Gastrocnemius medialis (tissue), 4 donors: ENCODE data around the gene COL5A2. TPM values are rescaled to one million over a fixed set of nuclear protein-coding genes. Genes with fewer than 3 reads are reported as not detected.

Experiments
- ATAC-seq, 2 donors: fragments of 150-250 bp; one replicate each; pipeline ENCODE4 v1.9.1; 2016
- DNase-seq, 2 donors: peaks; one replicate each; pipeline ENCODE4 v3.0.0-alpha.2; 2019
- H3K27ac ChIP-seq, 4 donors: fragments of 200-600 bp; sonication (generic); 1 replicate in 1 of 4; 2 replicates in 3 of 4; pipeline ENCODE4 v1.5.1; 2016 to 2018; ENCODE audit warnings: mild to moderate bottlenecking in 2 of 4, moderate library complexity in 1 of 4
- H3K27me3 ChIP-seq, 3 donors: fragments of 200-600 bp; sonication (generic) in 2 of 3; 1 replicate in 1 of 3; 2 replicates in 2 of 3; pipeline versions ENCODE4 v1.5.1 to v1.6.0; 2016 to 2019; ENCODE audit warnings: mild to moderate bottlenecking in 1 of 3, moderate library complexity in 1 of 3
- H3K36me3 ChIP-seq, 2 donors: fragments of 200-600 bp; sonication (generic) in 1 of 2; one replicate each; pipeline ENCODE4 v1.5.1; 2017 to 2018
- H3K4me1 ChIP-seq, 2 donors: fragments of 200-600 bp; sonication (generic) in 1 of 2; one replicate each; pipeline ENCODE4 v1.5.1; 2016 to 2017; ENCODE audit warnings: mild to moderate bottlenecking in 2 of 2
- H3K4me3 ChIP-seq, 4 donors: fragments of 200-600 bp; sonication (generic) in 3 of 4; 1 replicate in 1 of 4; 2 replicates in 3 of 4; pipeline ENCODE4 v1.5.1; 2016 to 2019; ENCODE audit warnings: mild to moderate bottlenecking in 2 of 4
- H3K9me3 ChIP-seq, 3 donors: fragments of 200-600 bp; sonication (generic) in 2 of 3; 1 replicate in 1 of 3; 2 replicates in 2 of 3; pipeline ENCODE4 v1.5.1; 2016 to 2019
- CTCF ChIP-seq, 5 experiments: fragments of 450-650 bp in 3 of 5; fragments of 200-600 bp in 2 of 5; sonication (generic) in 2 of 5; IDR thresholded peaks in 4 of 5; conservative IDR thresholded peaks in 1 of 5; 1 replicate in 4 of 5; 2 replicates in 1 of 5; pipeline ENCODE4 v1.5.1; 2016 to 2019; ENCODE audit warnings: antibody characterized with exemption in 5 of 5, mild to moderate bottlenecking in 3 of 5, moderate library complexity in 3 of 5
- POLR2A ChIP-seq, 2 donors: fragments of 450-650 bp; IDR thresholded peaks; one replicate each; pipeline ENCODE4 v1.6.1; 2017; ENCODE audit warnings: antibody characterized with exemption in 2 of 2, mild to moderate bottlenecking in 2 of 2, moderate library complexity in 2 of 2
- in situ Hi-C, 4 donors: fragments of 200-750 bp; cut with MboI; loops; one replicate each; pipeline versions ENCODE4 v1.15.0 to v1.8.0; 2017; ENCODE audit warnings: low sequenced_read_pairs in 4 of 4
- intact Hi-C: fragments of 100-400 bp; cut with DNase I; formaldehyde crosslinking; loops from one replicate; pipeline ENCODE4 v1.15.1; 2023; ENCODE audit warnings: low total_unique reads
- total RNA-seq, 4 donors: library from RNA; depleted of rRNA; stranded (reverse); fragments of >200 nt; gene quantifications; one replicate each; pipeline versions ENCODE4 v1.1.0 to v1.2.3, GENCODE V29; 2016

Gene COL5A2
- total RNA-seq, 4 donors from 2014 or later, result 4.4 to 9.8 (median 6.2) TPM

GRCh38 chr2:189134485-189134884 lies 45.1 kb downstream of the COL5A2 start:
- no peaks in the 10 kb centered on the region for H3K36me3 ChIP-seq
- no peak overlapping the region for H3K27ac ChIP-seq
- H3K27me3 ChIP-seq, result no peaks in the 10 kb centered on the region
- H3K4me3 ChIP-seq, result no peak overlapping the region
- TF ChIP-seq POLR2A (IDR thresholded peaks at IDR 0.05) (no peak), CTCF (IDR thresholded peaks at IDR 0.05 in 4 of 5, conservative IDR thresholded peaks at IDR 0.05 in 1 of 5) (no peak)
- no peaks in the 10 kb centered on the region for H3K9me3 ChIP-seq
- in situ Hi-C loops, result no loop called here
- intact Hi-C loops, result no loop called here
- H3K4me1 ChIP-seq, result no peaks in the 10 kb centered on the region
- ATAC-seq (no peak), DNase-seq (no peak)

DNA sequence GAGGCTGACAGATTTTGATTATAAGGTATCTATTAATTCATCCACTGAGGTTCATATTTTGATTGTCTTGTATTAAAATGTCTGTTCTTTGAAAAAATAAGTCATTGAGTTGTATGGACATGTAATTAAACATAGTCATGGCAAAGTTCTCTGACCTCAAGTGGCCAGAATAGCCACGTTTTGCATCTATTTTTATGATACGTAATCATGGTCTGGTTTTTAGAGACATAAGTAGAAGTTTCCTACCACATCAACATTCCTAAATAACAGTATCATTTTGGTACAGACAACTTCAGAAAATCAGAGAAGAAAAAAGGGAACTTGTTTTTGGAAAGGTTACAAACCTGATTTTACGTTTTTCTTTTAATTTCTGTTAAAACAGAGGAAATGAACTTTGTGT lies 47.6 kb downstream of the COL5A2 start:
- intact Hi-C loops, result no loop called here
- Histone ChIP-seq H3K27ac (no peak overlapping the region), H3K4me3 (no peak overlapping the region), H3K9me3 (no peaks in the 10 kb centered on the region), H3K36me3 (no peaks in the 10 kb centered on the region), H3K4me1 (no peaks in the 10 kb centered on the region), H3K27me3 (no peaks in the 10 kb centered on the region)
- in situ Hi-C loops, result no loop called here
- no peak for TF ChIP-seq CTCF (IDR thresholded peaks at IDR 0.05 in 4 of 5, conservative IDR thresholded peaks at IDR 0.05 in 1 of 5)
- no peak for TF ChIP-seq POLR2A (IDR thresholded peaks at IDR 0.05)
- no peak for DNase-seq
- no peak for ATAC-seq

DNA sequence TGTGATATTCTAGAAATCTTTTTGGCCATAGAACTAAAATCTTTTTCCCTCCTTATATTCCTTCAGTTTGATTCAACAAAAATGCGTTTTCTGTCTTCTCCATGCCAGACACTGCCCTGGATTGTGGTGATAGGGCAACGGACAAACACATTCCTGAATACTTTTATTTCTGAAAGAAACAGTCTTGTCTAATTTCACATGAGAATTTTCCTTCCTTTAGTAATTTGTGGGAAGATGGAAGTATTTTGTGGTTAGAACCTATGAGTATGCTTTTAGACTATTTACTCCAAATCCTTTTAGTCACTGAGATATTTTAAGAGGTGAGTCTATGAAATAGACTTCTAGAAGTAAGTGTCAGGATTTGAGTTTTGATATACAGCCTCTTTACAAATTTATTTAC lies 49.6 kb downstream of the COL5A2 start:
- ATAC-seq (no peak), DNase-seq (no peak)
- H3K27ac ChIP-seq, result no peak overlapping the region
- no peaks in the 10 kb centered on the region for H3K4me1 ChIP-seq
- H3K4me3 ChIP-seq, result no peak overlapping the region
- no peak for TF ChIP-seq POLR2A (IDR thresholded peaks at IDR 0.05)
- no peak for TF ChIP-seq CTCF (IDR thresholded peaks at IDR 0.05 in 4 of 5, conservative IDR thresholded peaks at IDR 0.05 in 1 of 5)
- intact Hi-C loops, result no loop called here
- H3K36me3 ChIP-seq, result no peaks in the 10 kb centered on the region
- H3K9me3 ChIP-seq, result no peaks in the 10 kb centered on the region
- H3K27me3 ChIP-seq, result no peaks in the 10 kb centered on the region
- in situ Hi-C loops, result no loop called here

- TF ChIP-seq CTCF (IDR thresholded peaks at IDR 0.05 in 4 of 5, conservative IDR thresholded peaks at IDR 0.05 in 1 of 5) (no peak), POLR2A (IDR thresholded peaks at IDR 0.05) (no peak)
- no peak overlapping the region for H3K4me3 ChIP-seq
- intact Hi-C loops, result no loop called here
- no peak for DNase-seq
- H3K27me3 ChIP-seq, result no peaks in the 10 kb centered on the region
- no peaks in the 10 kb centered on the region for H3K36me3 ChIP-seq
- no peak overlapping the region for H3K27ac ChIP-seq
- ATAC-seq, result no peak
- H3K9me3 ChIP-seq, result no peaks in the 10 kb centered on the region
- H3K4me1 ChIP-seq, result no peaks in the 10 kb centered on the region
- in situ Hi-C loops, result no loop called here
Measured at GRCh38 chr2:189128970-189129369, 50.6 kb downstream of the COL5A2 start.

DNA sequence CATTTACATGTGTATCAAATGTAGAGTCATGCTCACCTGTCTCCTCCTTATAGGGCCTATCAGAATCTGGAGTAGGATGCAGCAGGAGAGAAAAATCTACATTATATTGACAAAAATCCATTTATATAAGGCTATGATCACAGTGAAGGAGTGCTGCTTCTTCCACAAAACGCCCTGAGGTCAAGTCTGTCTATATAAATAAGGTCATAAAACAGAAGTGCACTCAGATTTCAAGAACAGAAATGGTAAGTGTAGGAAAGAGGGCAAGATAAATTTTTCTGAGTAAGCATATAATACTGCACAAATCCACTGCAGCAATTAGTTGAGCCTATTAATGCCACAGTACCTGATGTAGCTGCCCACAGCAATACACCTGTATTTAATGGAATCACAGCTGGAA lies 51.8 kb downstream of the COL5A2 start:
- no peak overlapping the region for H3K27ac ChIP-seq
- no peaks in the 10 kb centered on the region for H3K36me3 ChIP-seq
- no peak for ATAC-seq
- H3K4me3 ChIP-seq, result no peak overlapping the region
- no peaks in the 10 kb centered on the region for H3K4me1 ChIP-seq
- no peak for DNase-seq
- H3K27me3 ChIP-seq, result no peaks in the 10 kb centered on the region
- intact Hi-C loops, result no loop called here
- in situ Hi-C loops, result no loop called here
- H3K9me3 ChIP-seq, result no peaks in the 10 kb centered on the region
- TF ChIP-seq POLR2A (IDR thresholded peaks at IDR 0.05), result no peak
- no peak for TF ChIP-seq CTCF (IDR thresholded peaks at IDR 0.05 in 4 of 5, conservative IDR thresholded peaks at IDR 0.05 in 1 of 5)
